GM18909 (cell line): ENCODE data around the gene KDM3A.
"Not testable (repeated sequence)": the region's sequence is repeated elsewhere in the genome, so short reads cannot be mapped to it uniquely, and the experiment has no call there.

Experiments used
- ATAC-seq: cut with Tn5 transposase; IDR thresholded peaks from one replicate; pipeline ENCODE4 v1.9.1; 2021; ENCODE audit warnings: mild to moderate bottlenecking; ENCODE audit not compliant: unreplicated experiment, poor library complexity

Gene KDM3A

DNA sequence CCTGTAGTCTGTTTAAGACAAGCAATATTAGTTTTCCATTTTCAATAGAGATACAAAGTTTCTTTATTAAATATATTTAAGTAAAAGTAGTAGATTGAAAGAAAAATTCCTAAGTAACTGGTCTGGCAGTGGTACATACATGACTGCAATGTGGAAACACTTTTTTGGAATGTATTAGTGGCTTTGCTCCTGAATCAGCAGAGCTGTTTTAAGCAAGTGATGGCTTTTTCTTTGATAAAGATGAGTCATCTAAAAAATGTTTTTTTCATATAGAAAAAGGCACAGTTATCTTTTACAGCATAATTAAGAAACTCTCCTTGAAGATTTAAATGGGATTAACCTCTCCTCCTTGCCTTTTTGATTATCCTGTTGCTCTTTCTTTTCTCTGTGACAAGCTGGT, 34.9 kb downstream of the KDM3A start:
- ATAC-seq: no peak

DNA sequence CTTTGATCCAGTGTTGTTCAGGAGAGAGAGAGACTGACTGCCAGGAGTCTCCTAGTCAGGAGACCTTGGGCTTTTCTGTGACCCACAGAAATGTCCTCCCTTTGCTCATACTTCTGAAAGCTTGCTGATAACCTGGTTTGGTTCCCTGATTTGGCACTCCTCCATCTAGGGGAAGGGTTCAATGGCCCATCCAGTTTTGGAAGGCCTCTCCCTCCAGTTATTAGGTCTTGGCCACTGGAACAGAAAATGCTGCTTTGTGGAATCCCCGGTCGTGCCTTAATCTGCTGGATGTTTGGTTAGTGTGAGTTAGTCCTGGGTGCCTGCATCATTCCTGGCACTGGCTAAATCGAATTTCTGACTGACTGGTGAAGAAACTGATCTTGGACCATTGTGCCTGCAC, 35.7 kb downstream of the KDM3A start:
- ATAC-seq: no peak

DNA sequence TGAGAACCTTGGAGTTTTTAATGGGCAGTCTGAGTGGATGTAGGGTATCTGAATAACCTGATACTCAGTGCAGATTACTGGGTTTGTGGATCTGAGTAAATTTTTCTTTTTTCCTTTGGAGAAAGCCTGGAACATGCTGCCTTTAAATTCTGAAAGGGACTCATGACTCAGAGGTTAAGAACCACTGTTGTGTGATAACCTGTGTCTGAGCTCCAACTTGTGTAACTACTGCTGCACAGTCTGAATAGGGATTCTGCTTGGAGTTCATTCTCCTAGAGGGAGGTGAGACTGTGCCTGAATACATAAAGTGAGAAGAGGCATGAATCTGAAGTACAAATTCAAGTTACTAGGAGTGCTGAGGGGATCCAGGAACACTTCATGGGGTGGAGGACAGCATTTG, 36.2 kb downstream of the KDM3A start:
- ATAC-seq: no peak

GRCh38 chr2:86480105-86480504, 38.9 kb downstream of the KDM3A start:
- ATAC-seq: no peak

- no peak for ATAC-seq
Observed at GRCh38 chr2:86482034-86482433, 40.9 kb downstream of the KDM3A start.

- no peak for ATAC-seq
Observed at GRCh38 chr2:86484385-86484784, 43.2 kb downstream of the KDM3A start.

DNA sequence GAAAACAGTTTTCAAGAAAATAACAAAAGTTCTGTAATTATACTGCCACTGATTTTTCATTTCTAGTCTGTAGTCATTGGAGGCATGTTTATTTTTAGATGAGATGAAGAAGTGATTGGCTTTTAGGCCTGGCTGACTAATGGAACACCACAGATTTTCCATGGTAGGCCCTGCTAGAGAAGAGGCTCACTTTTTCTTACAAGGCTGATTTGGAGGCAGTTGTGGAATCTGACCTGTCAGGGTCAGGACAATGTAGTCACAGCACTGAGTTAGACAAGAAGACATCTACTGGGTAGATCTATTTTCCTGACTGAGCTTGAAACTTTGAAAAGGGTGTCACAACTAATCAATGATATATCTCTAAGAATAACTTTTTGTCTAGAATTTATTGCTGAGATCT, 43.9 kb downstream of the KDM3A start:
- no peak for ATAC-seq

- ATAC-seq: no peak
Observed at GRCh38 chr2:86485802-86486201, 44.6 kb downstream of the KDM3A start.

GRCh38 chr2:86487062-86487461, 45.9 kb downstream of the KDM3A start:
- no peak for ATAC-seq

DNA sequence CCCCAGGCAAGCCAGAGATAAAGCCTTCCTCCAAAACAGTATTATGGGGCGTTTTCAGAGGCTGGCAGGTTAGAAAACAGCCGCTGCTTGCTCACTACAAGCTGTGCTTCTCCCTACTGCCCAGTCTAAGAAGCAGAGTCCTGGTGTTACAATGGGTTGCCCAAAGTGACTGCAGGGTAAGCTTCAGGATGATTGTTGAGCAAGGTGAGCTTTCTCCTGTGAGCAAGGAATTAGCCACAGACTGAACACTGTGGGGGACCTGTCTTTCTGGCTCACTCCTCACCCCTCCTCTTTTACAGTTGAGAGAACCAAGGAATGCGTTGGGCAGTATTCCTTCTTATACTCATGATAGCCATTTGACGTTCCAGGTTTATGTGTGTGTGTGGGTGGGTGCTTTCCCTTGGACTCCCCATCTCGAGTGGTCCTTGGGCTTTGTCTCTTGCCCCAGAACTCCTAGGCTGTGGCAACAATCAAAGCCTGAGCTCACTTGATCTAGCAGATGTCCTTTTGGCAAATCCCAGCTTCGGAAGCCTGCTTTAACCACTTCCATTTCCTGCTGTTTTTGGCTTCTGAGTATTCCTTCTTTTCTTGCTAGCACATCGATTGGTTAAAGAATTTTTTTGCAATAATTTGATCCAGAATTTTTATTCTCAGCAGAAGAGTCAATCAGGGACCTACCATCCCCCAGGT, 47.5 kb downstream of the KDM3A start:
- no peak for ATAC-seq

DNA sequence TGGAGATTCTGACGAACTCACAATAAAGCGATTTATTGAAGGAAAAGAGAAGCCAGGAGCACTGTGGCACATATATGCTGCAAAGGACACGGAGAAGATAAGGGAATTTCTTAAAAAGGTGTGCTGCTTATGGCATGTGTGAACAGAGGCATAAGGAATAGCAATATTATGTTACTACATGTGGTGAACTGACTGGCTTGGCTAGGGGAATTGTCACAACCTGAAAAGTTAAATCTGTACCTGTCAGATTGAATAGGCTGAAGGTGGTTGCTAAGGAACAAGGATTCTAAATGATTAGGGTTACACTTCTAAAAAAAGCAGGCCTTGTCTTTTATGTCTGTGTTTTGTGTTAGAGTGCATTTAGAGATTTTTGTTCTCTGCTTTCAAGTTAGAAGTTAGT, 48.4 kb downstream of the KDM3A start:
- ATAC-seq: no peak

GRCh38 chr2:86490245-86490644, 49.1 kb downstream of the KDM3A start:
- ATAC-seq: no peak

- ATAC-seq: no peak
Observed at GRCh38 chr2:86491088-86491487, 49.9 kb downstream of the KDM3A start.

GRCh38 chr2:86492048-86492453, 50.9 kb downstream of the KDM3A start:
- ATAC-seq: no peak

- ATAC-seq: not testable (repeated sequence)
Observed at GRCh38 chr2:86496391-86496790, 55.2 kb downstream of the KDM3A start.

DNA sequence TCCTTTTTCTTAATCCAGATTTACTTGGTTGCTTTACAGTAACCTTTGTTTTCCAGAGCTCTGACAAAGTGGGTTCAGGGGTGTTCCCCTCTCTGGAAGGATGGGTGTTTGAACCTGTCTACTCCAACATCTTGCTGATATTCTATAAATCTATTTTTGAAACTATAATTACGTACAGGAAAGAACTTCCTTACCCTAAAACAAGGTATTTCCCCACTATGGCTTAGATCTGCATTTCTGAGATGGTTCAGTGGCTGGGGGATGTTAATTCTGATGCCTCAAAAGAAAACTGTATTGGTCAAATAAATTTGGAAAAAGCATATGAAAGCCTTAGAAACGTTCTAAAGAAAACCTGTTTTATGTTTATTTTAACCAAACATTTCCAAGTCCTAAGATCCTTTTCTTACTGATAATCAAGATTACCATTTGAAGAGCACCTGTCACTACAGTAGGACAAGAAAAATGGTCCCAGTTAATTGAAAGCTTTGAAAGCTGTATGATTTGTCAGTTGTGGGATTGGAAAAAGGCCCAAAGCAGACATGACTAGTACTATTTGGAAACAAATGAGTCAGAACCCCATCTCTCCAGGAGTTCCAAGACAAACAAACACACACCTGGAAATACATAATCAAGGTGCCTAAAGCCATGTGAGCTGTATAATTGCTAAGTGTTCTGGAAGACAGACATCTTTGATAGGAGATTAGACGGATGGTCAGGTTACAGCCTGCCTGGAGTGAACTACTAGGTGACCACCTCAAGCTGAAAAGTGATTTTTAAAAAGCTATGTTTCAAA, 57.5 kb downstream of the KDM3A start:
- no peak for ATAC-seq

GRCh38 chr2:86499326-86499725, 58.2 kb downstream of the KDM3A start:
- no peak for ATAC-seq

DNA sequence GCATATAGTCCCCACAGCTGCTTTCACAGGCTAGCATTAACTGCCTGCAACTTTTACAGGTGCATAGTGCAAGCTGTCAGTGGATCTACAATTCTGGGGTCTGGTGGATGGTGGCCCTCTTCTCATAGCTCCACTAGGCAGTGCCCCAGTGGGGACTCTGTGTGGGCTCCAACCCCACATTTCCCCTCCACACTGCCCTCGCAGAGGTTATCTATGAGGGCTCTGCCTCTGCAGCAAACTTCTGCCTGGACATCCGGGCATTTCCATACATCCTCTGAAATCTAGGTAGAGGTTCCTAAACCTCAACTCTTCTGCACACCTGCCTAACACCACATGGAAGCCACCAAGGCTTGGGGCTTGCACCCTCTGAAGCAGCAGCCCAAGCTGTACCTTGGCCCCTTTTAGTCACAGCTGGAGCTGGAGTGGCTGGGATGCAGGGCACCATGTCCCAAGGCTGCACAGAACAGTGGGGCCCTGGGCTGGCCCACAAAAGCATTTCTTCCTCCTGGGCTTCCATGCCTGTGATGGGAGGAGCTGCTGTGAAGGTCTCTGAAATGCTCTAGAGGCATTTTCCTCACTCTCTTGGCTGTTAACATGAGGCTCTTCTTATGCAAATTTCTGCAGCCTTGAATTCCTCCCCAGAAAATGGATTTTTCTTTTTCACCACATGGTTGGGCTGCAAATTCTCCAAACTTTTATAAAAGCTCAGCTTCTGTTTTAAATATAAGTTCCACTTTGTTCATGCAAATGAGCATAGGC, 59.3 kb downstream of the KDM3A start:
- ATAC-seq: no peak

GRCh38 chr2:86507600-86507999, 66.4 kb downstream of the KDM3A start:
- ATAC-seq: no peak

DNA sequence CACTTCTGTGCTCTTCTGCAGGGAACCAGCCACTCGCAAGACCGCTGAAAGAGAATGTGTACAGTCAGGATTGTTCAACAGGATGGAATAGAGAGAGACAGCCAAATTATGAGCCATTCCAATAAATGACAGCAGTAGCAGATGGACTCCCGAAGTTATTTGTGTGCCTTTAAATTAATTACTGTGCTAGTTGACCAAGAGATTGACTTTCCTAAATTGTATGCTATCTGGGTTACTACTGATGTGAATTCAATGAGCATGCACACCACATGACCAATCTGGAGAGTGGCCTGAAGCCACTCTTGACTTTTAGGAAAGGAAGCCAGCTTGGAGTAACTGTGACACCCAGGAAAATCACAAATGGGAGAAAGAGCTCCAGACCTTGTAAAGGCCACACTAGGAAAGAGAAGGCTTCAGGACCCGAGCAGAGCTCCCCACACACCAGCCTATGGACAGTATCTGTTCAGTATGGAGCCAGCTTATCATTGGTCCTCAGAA, 69.3 kb downstream of the KDM3A start:
- no peak for ATAC-seq

DNA sequence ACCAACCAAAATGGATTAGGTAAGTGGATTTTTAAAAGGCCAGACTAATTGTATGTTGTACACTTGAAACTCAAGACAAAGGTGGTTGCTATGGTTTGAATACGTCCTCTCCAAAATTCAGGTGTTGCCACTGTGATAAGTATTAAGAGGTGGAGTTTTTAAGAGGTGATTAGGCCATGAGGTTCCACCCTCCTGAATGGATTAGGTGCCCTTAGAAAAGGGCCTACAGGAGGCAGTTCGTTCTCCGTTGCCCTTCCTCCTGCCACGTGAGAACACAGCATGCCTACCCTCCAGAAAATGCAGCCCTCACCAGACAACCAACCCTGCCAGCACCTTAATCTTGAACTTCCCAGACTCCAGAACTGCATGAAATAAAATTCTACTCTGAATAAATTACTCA, 70.9 kb downstream of the KDM3A start:
- no peak for ATAC-seq
